Ovary (tissue), 3 donors: ENCODE results near the gene PRICKLE1.

ENCODE experiments used
- EP300 ChIP-seq: sonication (generic); formaldehyde crosslinking; IDR thresholded peaks from one replicate; pipeline ENCODE4 v1.6.1; 2017; ENCODE audit warnings: antibody characterized with exemption
- POLR2A ChIP-seq: fragments of 450-650 bp; IDR thresholded peaks from one replicate; pipeline ENCODE4 v1.6.1; 2017; ENCODE audit warnings: antibody characterized with exemption, mild to moderate bottlenecking, moderate library complexity
- TF ChIP-seq, protein P1 (sequence below), 3 donors: fragments of 450-650 bp in 2 of 3; fragments of 200-600 bp in 1 of 3; IDR thresholded peaks; one replicate each; pipeline versions ENCODE4 v1.5.1 to v1.8.0; 2016 to 2022; ENCODE audit warnings: antibody characterized with exemption in 3 of 3, mild to moderate bottlenecking in 1 of 3
- donor health status: DM: no; HTN: no; CAD: no.

DNA sequence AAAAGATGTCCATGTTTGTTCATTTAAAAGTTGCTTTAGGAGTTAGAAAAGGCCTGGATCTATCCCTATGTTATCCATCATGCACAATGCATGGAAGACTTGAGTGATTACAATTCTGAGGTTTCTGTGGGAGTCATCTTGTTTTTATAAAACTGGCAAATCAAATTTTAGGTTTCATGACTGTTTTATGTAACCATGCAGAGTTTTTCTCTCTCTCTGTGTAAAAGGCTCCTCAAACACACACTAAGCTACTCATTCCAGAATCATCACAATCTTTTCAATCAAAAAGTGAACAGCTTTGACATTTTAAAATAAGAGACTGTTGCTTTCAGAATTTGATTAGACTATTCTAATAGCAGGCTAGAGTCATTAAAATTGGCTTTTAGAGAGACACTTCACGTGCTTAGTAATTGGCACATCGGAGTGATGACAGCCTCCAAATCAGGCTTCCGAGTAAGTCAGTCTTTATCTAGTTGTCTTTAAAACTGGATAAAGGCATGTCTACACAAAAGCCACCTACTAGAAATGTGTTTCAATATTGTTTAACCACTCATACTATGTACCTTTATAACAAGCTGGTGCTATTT, 31.9 kb downstream of the PRICKLE1 start:
- TF ChIP-seq, protein P1, sequence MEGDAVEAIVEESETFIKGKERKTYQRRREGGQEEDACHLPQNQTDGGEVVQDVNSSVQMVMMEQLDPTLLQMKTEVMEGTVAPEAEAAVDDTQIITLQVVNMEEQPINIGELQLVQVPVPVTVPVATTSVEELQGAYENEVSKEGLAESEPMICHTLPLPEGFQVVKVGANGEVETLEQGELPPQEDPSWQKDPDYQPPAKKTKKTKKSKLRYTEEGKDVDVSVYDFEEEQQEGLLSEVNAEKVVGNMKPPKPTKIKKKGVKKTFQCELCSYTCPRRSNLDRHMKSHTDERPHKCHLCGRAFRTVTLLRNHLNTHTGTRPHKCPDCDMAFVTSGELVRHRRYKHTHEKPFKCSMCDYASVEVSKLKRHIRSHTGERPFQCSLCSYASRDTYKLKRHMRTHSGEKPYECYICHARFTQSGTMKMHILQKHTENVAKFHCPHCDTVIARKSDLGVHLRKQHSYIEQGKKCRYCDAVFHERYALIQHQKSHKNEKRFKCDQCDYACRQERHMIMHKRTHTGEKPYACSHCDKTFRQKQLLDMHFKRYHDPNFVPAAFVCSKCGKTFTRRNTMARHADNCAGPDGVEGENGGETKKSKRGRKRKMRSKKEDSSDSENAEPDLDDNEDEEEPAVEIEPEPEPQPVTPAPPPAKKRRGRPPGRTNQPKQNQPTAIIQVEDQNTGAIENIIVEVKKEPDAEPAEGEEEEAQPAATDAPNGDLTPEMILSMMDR (IDR thresholded peaks at IDR 0.05) = no peak
- no peak for TF ChIP-seq POLR2A
- no peak for TF ChIP-seq EP300
